Astrocyte (in vitro differentiated cells and primary cell): ENCODE measurements around the gene EVA1C. TPM values are rescaled to one million over a fixed set of nuclear protein-coding genes. Genes with fewer than 3 reads are reported as not detected.

Source experiments
- DNase-seq: peaks from one replicate; pipeline ENCODE4 v3.0.0-alpha.2; 2010; ENCODE audit warnings: low read depth
- FAIRE-seq: peaks from 2 replicates; lab custom pipeline; 2011; peaks lifted over from hg19 to GRCh38; lab: Jason Lieb, UNC
- H2AFZ ChIP-seq: 2 replicates; pipeline ENCODE4 v1.6.0; 2012; ENCODE audit warnings: low read depth, low read length, inconsistent platforms
- H3K27ac ChIP-seq: 2 replicates; pipeline ENCODE4 v1.5.1; 2011; ENCODE audit warnings: low read depth, low read length, inconsistent platforms
- H3K27me3 ChIP-seq: 2 replicates; pipeline ENCODE4 v1.6.0; 2011; ENCODE audit warnings: low read length, inconsistent platforms; ENCODE audit not compliant: insufficient read depth
- H3K36me3 ChIP-seq: 2 replicates; pipeline ENCODE4 v1.5.1; 2011; ENCODE audit warnings: low read length, inconsistent platforms; ENCODE audit not compliant: insufficient read depth
- H3K4me1 ChIP-seq: 2 replicates; pipeline ENCODE4 v1.5.1; 2011; ENCODE audit warnings: low read length, inconsistent platforms; ENCODE audit not compliant: insufficient read depth
- H3K4me2 ChIP-seq: 2 replicates; pipeline ENCODE4 v1.6.0; 2012; ENCODE audit warnings: low read length, inconsistent platforms
- H3K4me3 ChIP-seq: 2 replicates; pipeline ENCODE4 v1.5.1; 2011; ENCODE audit warnings: low read depth, mild to moderate bottlenecking, low read length, inconsistent platforms; ENCODE audit not compliant: insufficient read depth
- H3K79me2 ChIP-seq: 2 replicates; pipeline ENCODE4 v1.6.0; 2012; ENCODE audit warnings: mild to moderate bottlenecking, low read length, inconsistent platforms; ENCODE audit not compliant: insufficient read depth
- H3K9ac ChIP-seq: 2 replicates; pipeline ENCODE4 v1.6.0; 2012; ENCODE audit warnings: mild to moderate bottlenecking, low read length, inconsistent platforms
- H3K9me3 ChIP-seq: 2 replicates; pipeline ENCODE4 v1.5.1; 2012; ENCODE audit warnings: low read depth, mild to moderate bottlenecking, low read length, inconsistent platforms; ENCODE audit not compliant: insufficient read depth
- H4K20me1 ChIP-seq: 2 replicates; pipeline ENCODE4 v1.6.0; 2012; ENCODE audit warnings: low read length, inconsistent platforms; ENCODE audit not compliant: insufficient read depth
- H3K27ac Mint-ChIP-seq: one replicate; pipeline ENCODE4 v1.8.0; 2021; ENCODE audit warnings: mild to moderate bottlenecking, mixed read lengths; ENCODE audit not compliant: unreplicated experiment
- H3K27me3 Mint-ChIP-seq: one replicate; pipeline ENCODE4 v1.8.0; 2021; ENCODE audit warnings: low read depth, mixed read lengths; ENCODE audit not compliant: unreplicated experiment
- H3K36me3 Mint-ChIP-seq: one replicate; pipeline ENCODE4 v1.8.0; 2021; ENCODE audit warnings: low read depth, mixed read lengths; ENCODE audit not compliant: unreplicated experiment
- H3K4me1 Mint-ChIP-seq: one replicate; pipeline ENCODE4 v1.8.0; 2021; ENCODE audit warnings: low read depth, mixed read lengths; ENCODE audit not compliant: unreplicated experiment
- H3K4me3 Mint-ChIP-seq: one replicate; pipeline ENCODE4 v1.8.0; 2021; ENCODE audit warnings: mild to moderate bottlenecking, moderate library complexity, mixed read lengths; ENCODE audit not compliant: unreplicated experiment
- H3K9me3 Mint-ChIP-seq: one replicate; pipeline ENCODE4 v1.8.0; 2021; ENCODE audit warnings: mild to moderate bottlenecking, mixed read lengths; ENCODE audit not compliant: unreplicated experiment
- CTCF ChIP-seq: IDR thresholded peaks from 2 replicates; pipeline ENCODE4 v1.5.1; 2011; ENCODE audit warnings: low read depth, mild to moderate bottlenecking, inconsistent platforms, low read length, moderate library complexity; ENCODE audit not compliant: insufficient read depth
- EZH2 ChIP-seq: IDR thresholded peaks from 2 replicates; pipeline ENCODE4 v1.6.1; 2012; ENCODE audit warnings: mild to moderate bottlenecking, low read length, inconsistent platforms; ENCODE audit not compliant: insufficient read depth
- total RNA-seq: library from RNA; stranded (reverse); gene quantifications from 2 replicates; pipeline ENCODE4 v1.2.1, GENCODE V29; 2021

The EVA1C gene
- total RNA-seq, 1 donor from 2014 or later = not detected

GRCh38 chr21:32377991-32378390 lies 34.5 kb upstream of the EVA1C start:
- H3K4me1 Mint-ChIP-seq = no peaks in the 10 kb centered on the region
- no peak for DNase-seq
- no peak overlapping the region for H2AFZ ChIP-seq
- no peak for TF ChIP-seq CTCF
- no peak for TF ChIP-seq EZH2
- no peak overlapping the region for H3K27ac Mint-ChIP-seq
- no peak overlapping the region for H3K4me3 ChIP-seq
- no peaks in the 10 kb centered on the region for H3K9me3 ChIP-seq
- peaks cover 44% of the 10 kb centered on the region for H3K36me3 ChIP-seq
- peaks cover 13% of the 10 kb centered on the region for H3K36me3 Mint-ChIP-seq
- H3K27ac ChIP-seq = no peak overlapping the region
- no peaks in the 10 kb centered on the region for H3K27me3 ChIP-seq
- no peak overlapping the region for H3K4me2 ChIP-seq
- H3K9me3 Mint-ChIP-seq = no peaks in the 10 kb centered on the region
- peaks cover 17% of the 10 kb centered on the region for H3K4me1 ChIP-seq
- H3K4me3 Mint-ChIP-seq = no peak overlapping the region
- FAIRE-seq = no peak
- peaks cover 50% of the 10 kb centered on the region for H3K79me2 ChIP-seq
- peaks cover 28% of the 10 kb centered on the region for H4K20me1 ChIP-seq
- H3K27me3 Mint-ChIP-seq = no peaks in the 10 kb centered on the region
- no peak overlapping the region for H3K9ac ChIP-seq

DNA sequence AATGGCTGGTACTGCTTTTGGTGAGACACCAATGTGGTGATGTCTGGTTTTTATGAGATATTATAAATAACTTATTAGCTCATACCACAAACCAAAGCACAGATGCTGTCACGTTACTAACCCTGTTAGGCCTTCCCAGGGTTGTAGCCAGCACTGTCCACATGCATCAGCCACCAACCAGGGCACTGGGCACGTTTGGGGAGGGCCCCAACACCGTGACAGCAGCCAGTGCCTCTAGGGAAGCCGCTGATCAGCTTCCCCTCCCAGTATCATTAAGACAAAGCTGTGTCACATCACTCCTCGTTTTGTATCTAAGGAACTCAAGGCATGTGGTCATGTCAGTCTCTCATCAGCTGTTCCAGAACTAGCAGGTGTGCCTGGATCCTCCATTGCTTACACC lies 33.5 kb upstream of the EVA1C start:
- Mint-ChIP-seq H3K27ac (no peak overlapping the region), H3K4me1 (no peaks in the 10 kb centered on the region), H3K27me3 (no peaks in the 10 kb centered on the region), H3K36me3 (peaks cover 15% of the 10 kb centered on the region), H3K4me3 (no peak overlapping the region), H3K9me3 (no peaks in the 10 kb centered on the region)
- peaks cover 28% of the 10 kb centered on the region for H4K20me1 ChIP-seq
- no peak overlapping the region for H3K9ac ChIP-seq
- no peak overlapping the region for H3K4me2 ChIP-seq
- peaks cover 19% of the 10 kb centered on the region for H3K4me1 ChIP-seq
- no peak overlapping the region for H2AFZ ChIP-seq
- no peaks in the 10 kb centered on the region for H3K27me3 ChIP-seq
- peaks cover 58% of the 10 kb centered on the region for H3K79me2 ChIP-seq
- no peaks in the 10 kb centered on the region for H3K9me3 ChIP-seq
- peaks cover 43% of the 10 kb centered on the region for H3K36me3 ChIP-seq
- H3K4me3 ChIP-seq = no peak overlapping the region
- DNase-seq (no peak), FAIRE-seq (no peak)
- no peak overlapping the region for H3K27ac ChIP-seq
- TF ChIP-seq CTCF (no peak), EZH2 (no peak)

GRCh38 chr21:32380940-32381339 lies 31.6 kb upstream of the EVA1C start:
- FAIRE-seq = no peak
- H3K36me3 ChIP-seq = peaks cover 44% of the 10 kb centered on the region

More at GRCh38 chr21:32380940-32381339, 31.6 kb upstream of the EVA1C start:
- no peaks in the 10 kb centered on the region for H3K9me3 Mint-ChIP-seq
- Histone ChIP-seq H2AFZ (no peak overlapping the region), H3K4me1 (peaks cover 19% of the 10 kb centered on the region), H3K79me2 (peaks cover 72% of the 10 kb centered on the region), H4K20me1 (peaks cover 33% of the 10 kb centered on the region), H3K4me2 (no peak overlapping the region), H3K9ac (no peak overlapping the region), H3K27me3 (no peaks in the 10 kb centered on the region), H3K4me3 (no peak overlapping the region), H3K9me3 (no peaks in the 10 kb centered on the region), H3K27ac (peak overlapping the region; percentile 79)
- DNase-seq = no peak
- TF ChIP-seq EZH2 (no peak), CTCF (no peak)
- H3K27me3 Mint-ChIP-seq = no peaks in the 10 kb centered on the region
- H3K36me3 Mint-ChIP-seq = peaks cover 17% of the 10 kb centered on the region
- no peak overlapping the region for H3K27ac Mint-ChIP-seq
- no peaks in the 10 kb centered on the region for H3K4me1 Mint-ChIP-seq
- H3K4me3 Mint-ChIP-seq = no peak overlapping the region
